H1 (cell line): ENCODE measurements around the gene CCDC78. TPM values are rescaled to one million over a fixed set of nuclear protein-coding genes. Genes with fewer than 3 reads are reported as not detected.

Experiments used
- ATF2 ChIP-seq: IDR thresholded peaks from 2 replicates; pipeline ENCODE4 v1.6.1; 2012; ENCODE audit warnings: low read length, inconsistent platforms
- CHD7 ChIP-seq: fragments of 300-600 bp; sonication (generic); IDR thresholded peaks from 2 replicates; pipeline ENCODE4 v1.7.1; 2012; ENCODE audit warnings: low read length, moderate library complexity, mild to moderate bottlenecking, inconsistent platforms; ENCODE audit not compliant: insufficient replicate concordance
- NRF1 ChIP-seq: IDR thresholded peaks from 2 replicates; pipeline ENCODE4 v1.6.1; 2011; ENCODE audit warnings: mild to moderate bottlenecking, low read depth, low read length, improper control_type of control experiment
- USF2 ChIP-seq: IDR thresholded peaks from 2 replicates; pipeline ENCODE4 v1.6.1; 2011; ENCODE audit warnings: low read length, improper control_type of control experiment
- polyA plus RNA-seq, 7 experiments: library from polyadenylated mRNA; depleted of rRNA in 3 of 7; stranded (reverse) in 5 of 7; unstranded in 2 of 7; fragments of >200 nt in 5 of 7; fragments of 200-250 nt in 2 of 7; gene quantifications; 1 replicate in 5 of 7; 2 replicates in 1 of 7; 4 replicates in 1 of 7; pipeline versions ENCODE4 v1.2.1 to v1.2.3, GENCODE V29; 2011 to 2013; ENCODE audit warnings: missing spikeins in 2 of 7, mixed read lengths in 2 of 7
- total RNA-seq: library from RNA; stranded (reverse); fragmentation: NEBNext Ultra II Directional; extraction: Animal tissue kit (Norgen Biotek cat#: 25700); gene quantifications from 2 replicates; pipeline ENCODE4 v1.2.1, GENCODE V29; 2021

CCDC78 gene
- total and polyA plus RNA-seq, 2 of the 8 experiments (the other 6 are each of a cell fraction or from before 2014, with no cell fraction given) = 7.1 to 8.5 TPM

GRCh38 chr16:767743-768235 is 41.5 kb upstream of the CCDC78 start (continued):
- TF ChIP-seq CHD7 (no peak), USF2 (no peak), ATF2 (no peak), NRF1 (no peak)
